ENCODE measurements around the gene POPDC2.

DNA sequence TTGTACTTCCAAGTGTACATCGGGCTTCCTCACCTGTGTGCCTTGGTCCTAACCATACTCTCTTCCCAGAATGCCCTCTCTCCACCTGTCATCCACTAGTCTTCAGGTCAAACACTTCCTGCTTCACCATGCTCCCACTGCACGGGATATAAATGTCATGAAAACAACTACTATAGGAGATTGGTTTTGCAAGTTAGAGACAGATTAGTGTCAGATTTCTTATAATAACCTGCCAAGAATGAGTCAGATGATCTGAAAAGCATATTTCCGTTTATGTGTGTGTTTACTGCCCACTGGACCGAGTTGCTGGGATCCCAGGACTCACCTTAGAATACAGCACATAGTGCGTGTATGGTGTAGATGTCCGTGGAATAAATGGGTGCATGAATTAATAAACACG, 41.3 kb downstream of the POPDC2 start:
- TF ChIP-seq, protein P1, sequence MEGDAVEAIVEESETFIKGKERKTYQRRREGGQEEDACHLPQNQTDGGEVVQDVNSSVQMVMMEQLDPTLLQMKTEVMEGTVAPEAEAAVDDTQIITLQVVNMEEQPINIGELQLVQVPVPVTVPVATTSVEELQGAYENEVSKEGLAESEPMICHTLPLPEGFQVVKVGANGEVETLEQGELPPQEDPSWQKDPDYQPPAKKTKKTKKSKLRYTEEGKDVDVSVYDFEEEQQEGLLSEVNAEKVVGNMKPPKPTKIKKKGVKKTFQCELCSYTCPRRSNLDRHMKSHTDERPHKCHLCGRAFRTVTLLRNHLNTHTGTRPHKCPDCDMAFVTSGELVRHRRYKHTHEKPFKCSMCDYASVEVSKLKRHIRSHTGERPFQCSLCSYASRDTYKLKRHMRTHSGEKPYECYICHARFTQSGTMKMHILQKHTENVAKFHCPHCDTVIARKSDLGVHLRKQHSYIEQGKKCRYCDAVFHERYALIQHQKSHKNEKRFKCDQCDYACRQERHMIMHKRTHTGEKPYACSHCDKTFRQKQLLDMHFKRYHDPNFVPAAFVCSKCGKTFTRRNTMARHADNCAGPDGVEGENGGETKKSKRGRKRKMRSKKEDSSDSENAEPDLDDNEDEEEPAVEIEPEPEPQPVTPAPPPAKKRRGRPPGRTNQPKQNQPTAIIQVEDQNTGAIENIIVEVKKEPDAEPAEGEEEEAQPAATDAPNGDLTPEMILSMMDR (IDR thresholded peaks at IDR 0.05; ENCODE audit: low read length) = no peak
- TF ChIP-seq EZH2 (IDR thresholded peaks at IDR 0.05; ENCODE audit: borderline replicate concordance, low read length) = no peak

Measured in OCI-LY1 (cell line).